ENCODE data around the gene SPATA3. TPM values are rescaled to one million over a fixed set of nuclear protein-coding genes. Genes with fewer than 3 reads are reported as not detected.
A peak's percentile ranks its signal among the peaks of the same experiment; 100 is the strongest.

Gene SPATA3
- total and polyA plus RNA-seq, 2 of the 13 experiments (the other 11 are each of a cell fraction or from before 2014, with no cell fraction given): not detected

DNA sequence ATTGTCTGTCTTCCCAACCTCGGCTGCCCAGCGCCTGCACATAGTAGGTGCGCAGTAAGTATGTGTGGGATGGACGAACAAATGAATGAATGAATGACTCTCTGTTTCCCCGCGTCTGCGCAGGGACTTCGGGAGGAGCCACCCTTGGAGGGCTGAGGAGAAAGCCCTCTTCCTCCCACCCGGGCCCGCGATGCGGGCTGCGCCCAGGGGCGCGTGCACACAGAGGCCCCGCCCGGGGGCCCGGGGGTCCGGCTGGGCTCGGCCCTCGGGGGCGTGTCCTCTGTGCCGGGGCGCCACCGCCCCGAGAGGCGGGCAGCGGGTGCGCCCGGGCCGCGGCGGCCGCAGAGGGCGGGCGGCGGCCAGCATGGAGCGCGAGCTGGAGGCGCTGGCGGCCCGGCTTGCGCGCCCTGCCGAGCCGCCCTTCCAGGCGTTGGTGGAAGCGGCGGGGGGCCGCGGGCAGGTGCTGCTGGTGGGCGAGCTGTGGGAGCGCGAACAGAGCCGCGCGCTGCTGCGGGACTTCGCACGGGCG is 41.3 kb downstream of the SPATA3 start, which contains the start of gene C2orf72 (continued):
- TF ChIP-seq, protein P1, sequence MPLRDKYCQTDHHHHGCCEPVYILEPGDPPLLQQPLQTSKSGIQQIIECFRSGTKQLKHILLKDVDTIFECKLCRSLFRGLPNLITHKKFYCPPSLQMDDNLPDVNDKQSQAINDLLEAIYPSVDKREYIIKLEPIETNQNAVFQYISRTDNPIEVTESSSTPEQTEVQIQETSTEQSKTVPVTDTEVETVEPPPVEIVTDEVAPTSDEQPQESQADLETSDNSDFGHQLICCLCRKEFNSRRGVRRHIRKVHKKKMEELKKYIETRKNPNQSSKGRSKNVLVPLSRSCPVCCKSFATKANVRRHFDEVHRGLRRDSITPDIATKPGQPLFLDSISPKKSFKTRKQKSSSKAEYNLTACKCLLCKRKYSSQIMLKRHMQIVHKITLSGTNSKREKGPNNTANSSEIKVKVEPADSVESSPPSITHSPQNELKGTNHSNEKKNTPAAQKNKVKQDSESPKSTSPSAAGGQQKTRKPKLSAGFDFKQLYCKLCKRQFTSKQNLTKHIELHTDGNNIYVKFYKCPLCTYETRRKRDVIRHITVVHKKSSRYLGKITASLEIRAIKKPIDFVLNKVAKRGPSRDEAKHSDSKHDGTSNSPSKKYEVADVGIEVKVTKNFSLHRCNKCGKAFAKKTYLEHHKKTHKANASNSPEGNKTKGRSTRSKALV (CRISPR knock-in tag; IDR thresholded peaks at IDR 0.05): peak; percentile 63; the same call in 1 of the 2 replicates
- TF ChIP-seq SAP130 (CRISPR knock-in tag; IDR thresholded peaks at IDR 0.05; ENCODE audit: low read depth) (peak; percentile 77), ZNF672 (CRISPR knock-in tag; IDR thresholded peaks at IDR 0.05) (peak; percentile 43; the same call in 1 of the 2 replicates), MXI1 (IDR thresholded peaks at IDR 0.05; ENCODE audit: borderline replicate concordance, low read depth, low read length) (peak; percentile 43; the same call in 1 of the 3 replicates), SMAD1 (CRISPR knock-in tag; IDR thresholded peaks at IDR 0.05; ENCODE audit: borderline replicate concordance, low read depth) (0 out of 2 replicates have a peak, but pooled peaks have one; percentile 19), ZNF331 (CRISPR knock-in tag; IDR thresholded peaks at IDR 0.05) (peak; percentile 12; the same call in 1 of the 2 replicates), ZMYM3 (CRISPR knock-in tag; IDR thresholded peaks at IDR 0.05) (peak; percentile 74), ETV6 (CRISPR knock-in tag; conservative IDR thresholded peaks at IDR 0.05) (peak; percentile 33), ZFP36L1 (CRISPR knock-in tag; IDR thresholded peaks at IDR 0.05) (0 out of 2 replicates have a peak, but pooled peaks have one; percentile 31), ZNF558 (CRISPR knock-in tag; IDR thresholded peaks at IDR 0.05; ENCODE audit: borderline replicate concordance) (peak; percentile 39; the same call in 1 of the 2 replicates), ELF1 (CRISPR knock-in tag; IDR thresholded peaks at IDR 0.05) (no peak), ZSCAN21 (CRISPR knock-in tag; IDR thresholded peaks at IDR 0.05; ENCODE audit: borderline replicate concordance) (peak; percentile 41; the same call in 1 of the 2 replicates)
- TF ChIP-seq, protein P2, sequence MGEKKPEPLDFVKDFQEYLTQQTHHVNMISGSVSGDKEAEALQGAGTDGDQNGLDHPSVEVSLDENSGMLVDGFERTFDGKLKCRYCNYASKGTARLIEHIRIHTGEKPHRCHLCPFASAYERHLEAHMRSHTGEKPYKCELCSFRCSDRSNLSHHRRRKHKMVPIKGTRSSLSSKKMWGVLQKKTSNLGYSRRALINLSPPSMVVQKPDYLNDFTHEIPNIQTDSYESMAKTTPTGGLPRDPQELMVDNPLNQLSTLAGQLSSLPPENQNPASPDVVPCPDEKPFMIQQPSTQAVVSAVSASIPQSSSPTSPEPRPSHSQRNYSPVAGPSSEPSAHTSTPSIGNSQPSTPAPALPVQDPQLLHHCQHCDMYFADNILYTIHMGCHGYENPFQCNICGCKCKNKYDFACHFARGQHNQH (CRISPR knock-in tag; IDR thresholded peaks at IDR 0.05): no peak
- TF ChIP-seq, protein P3, sequence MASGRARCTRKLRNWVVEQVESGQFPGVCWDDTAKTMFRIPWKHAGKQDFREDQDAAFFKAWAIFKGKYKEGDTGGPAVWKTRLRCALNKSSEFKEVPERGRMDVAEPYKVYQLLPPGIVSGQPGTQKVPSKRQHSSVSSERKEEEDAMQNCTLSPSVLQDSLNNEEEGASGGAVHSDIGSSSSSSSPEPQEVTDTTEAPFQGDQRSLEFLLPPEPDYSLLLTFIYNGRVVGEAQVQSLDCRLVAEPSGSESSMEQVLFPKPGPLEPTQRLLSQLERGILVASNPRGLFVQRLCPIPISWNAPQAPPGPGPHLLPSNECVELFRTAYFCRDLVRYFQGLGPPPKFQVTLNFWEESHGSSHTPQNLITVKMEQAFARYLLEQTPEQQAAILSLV (CRISPR knock-in tag; IDR thresholded peaks at IDR 0.05; ENCODE audit: borderline replicate concordance): 0 out of 2 replicates have a peak, but pooled peaks have one; percentile 20
- TF ChIP-seq, protein P4, sequence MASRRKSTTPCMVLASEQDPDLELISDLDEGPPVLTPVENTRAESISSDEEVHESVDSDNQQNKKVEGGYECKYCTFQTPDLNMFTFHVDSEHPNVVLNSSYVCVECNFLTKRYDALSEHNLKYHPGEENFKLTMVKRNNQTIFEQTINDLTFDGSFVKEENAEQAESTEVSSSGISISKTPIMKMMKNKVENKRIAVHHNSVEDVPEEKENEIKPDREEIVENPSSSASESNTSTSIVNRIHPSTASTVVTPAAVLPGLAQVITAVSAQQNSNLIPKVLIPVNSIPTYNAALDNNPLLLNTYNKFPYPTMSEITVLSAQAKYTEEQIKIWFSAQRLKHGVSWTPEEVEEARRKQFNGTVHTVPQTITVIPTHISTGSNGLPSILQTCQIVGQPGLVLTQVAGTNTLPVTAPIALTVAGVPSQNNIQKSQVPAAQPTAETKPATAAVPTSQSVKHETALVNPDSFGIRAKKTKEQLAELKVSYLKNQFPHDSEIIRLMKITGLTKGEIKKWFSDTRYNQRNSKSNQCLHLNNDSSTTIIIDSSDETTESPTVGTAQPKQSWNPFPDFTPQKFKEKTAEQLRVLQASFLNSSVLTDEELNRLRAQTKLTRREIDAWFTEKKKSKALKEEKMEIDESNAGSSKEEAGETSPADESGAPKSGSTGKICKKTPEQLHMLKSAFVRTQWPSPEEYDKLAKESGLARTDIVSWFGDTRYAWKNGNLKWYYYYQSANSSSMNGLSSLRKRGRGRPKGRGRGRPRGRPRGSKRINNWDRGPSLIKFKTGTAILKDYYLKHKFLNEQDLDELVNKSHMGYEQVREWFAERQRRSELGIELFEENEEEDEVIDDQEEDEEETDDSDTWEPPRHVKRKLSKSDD (CRISPR knock-in tag; IDR thresholded peaks at IDR 0.05; ENCODE audit: low read depth): 0 out of 2 replicates have a peak, but pooled peaks have one; percentile 26
- TF ChIP-seq, protein P5, sequence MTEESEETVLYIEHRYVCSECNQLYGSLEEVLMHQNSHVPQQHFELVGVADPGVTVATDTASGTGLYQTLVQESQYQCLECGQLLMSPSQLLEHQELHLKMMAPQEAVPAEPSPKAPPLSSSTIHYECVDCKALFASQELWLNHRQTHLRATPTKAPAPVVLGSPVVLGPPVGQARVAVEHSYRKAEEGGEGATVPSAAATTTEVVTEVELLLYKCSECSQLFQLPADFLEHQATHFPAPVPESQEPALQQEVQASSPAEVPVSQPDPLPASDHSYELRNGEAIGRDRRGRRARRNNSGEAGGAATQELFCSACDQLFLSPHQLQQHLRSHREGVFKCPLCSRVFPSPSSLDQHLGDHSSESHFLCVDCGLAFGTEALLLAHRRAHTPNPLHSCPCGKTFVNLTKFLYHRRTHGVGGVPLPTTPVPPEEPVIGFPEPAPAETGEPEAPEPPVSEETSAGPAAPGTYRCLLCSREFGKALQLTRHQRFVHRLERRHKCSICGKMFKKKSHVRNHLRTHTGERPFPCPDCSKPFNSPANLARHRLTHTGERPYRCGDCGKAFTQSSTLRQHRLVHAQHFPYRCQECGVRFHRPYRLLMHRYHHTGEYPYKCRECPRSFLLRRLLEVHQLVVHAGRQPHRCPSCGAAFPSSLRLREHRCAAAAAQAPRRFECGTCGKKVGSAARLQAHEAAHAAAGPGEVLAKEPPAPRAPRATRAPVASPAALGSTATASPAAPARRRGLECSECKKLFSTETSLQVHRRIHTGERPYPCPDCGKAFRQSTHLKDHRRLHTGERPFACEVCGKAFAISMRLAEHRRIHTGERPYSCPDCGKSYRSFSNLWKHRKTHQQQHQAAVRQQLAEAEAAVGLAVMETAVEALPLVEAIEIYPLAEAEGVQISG (CRISPR knock-in tag; IDR thresholded peaks at IDR 0.05): peak; percentile 62
- TF ChIP-seq, protein P6, sequence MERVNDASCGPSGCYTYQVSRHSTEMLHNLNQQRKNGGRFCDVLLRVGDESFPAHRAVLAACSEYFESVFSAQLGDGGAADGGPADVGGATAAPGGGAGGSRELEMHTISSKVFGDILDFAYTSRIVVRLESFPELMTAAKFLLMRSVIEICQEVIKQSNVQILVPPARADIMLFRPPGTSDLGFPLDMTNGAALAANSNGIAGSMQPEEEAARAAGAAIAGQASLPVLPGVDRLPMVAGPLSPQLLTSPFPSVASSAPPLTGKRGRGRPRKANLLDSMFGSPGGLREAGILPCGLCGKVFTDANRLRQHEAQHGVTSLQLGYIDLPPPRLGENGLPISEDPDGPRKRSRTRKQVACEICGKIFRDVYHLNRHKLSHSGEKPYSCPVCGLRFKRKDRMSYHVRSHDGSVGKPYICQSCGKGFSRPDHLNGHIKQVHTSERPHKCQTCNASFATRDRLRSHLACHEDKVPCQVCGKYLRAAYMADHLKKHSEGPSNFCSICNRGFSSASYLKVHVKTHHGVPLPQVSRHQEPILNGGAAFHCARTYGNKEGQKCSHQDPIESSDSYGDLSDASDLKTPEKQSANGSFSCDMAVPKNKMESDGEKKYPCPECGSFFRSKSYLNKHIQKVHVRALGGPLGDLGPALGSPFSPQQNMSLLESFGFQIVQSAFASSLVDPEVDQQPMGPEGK (CRISPR knock-in tag; IDR thresholded peaks at IDR 0.05): peak; percentile 96
